ENCODE measurements around the gene GXYLT1.
"Not testable (repeated sequence)": the region's sequence is repeated elsewhere in the genome, so short reads cannot be mapped to it uniquely, and the experiment has no call there.

GXYLT1 gene

GRCh38 chr12:42144408-42145196 is at the start of gene GXYLT1:
GXYLT1 (minus strand) TSS chr12:42144874; CDS start chr12:42144646, 228 bp downstream.
- DNase-seq, result peak; percentile 96

- no peak for DNase-seq
These were observed 48.0 kb upstream of the GXYLT1 start for GRCh38 chr12:42192686-42193085.

- DNase-seq, result no peak
These were observed 47.6 kb upstream of the GXYLT1 start for GRCh38 chr12:42192258-42192657.

- no peak for DNase-seq
These were observed 45.7 kb upstream of the GXYLT1 start for GRCh38 chr12:42190376-42190775.

GRCh38 chr12:42188275-42188674 is 43.6 kb upstream of the GXYLT1 start:
- DNase-seq, result not testable (repeated sequence)

GRCh38 chr12:42187799-42188198 is 43.1 kb upstream of the GXYLT1 start:
- DNase-seq, result no peak

GRCh38 chr12:42186793-42187192 is 42.1 kb upstream of the GXYLT1 start:
- no peak for DNase-seq

- no peak for DNase-seq
These were observed 37.7 kb upstream of the GXYLT1 start for GRCh38 chr12:42182394-42182793.

GRCh38 chr12:42180990-42181596 is 36.4 kb upstream of the GXYLT1 start:
- DNase-seq, result no peak

GRCh38 chr12:42178101-42178500 is 33.4 kb upstream of the GXYLT1 start:
- DNase-seq, result no peak

GRCh38 chr12:42174978-42175377 is 30.3 kb upstream of the GXYLT1 start:
- DNase-seq, result no peak

GRCh38 chr12:42173961-42174521 is 29.4 kb upstream of the GXYLT1 start:
- no peak for DNase-seq

GRCh38 chr12:42172441-42173210 is 28.0 kb upstream of the GXYLT1 start:
- no peak for DNase-seq

- DNase-seq, result no peak
These were observed 23.0 kb upstream of the GXYLT1 start for GRCh38 chr12:42167711-42168110.

GRCh38 chr12:42166501-42166900 is 21.8 kb upstream of the GXYLT1 start:
- no peak for DNase-seq

- no peak for DNase-seq
These were observed 19.2 kb upstream of the GXYLT1 start for GRCh38 chr12:42163913-42164312.

GRCh38 chr12:42162965-42163364 is 18.3 kb upstream of the GXYLT1 start:
- no peak for DNase-seq

GRCh38 chr12:42162193-42162592 is 17.5 kb upstream of the GXYLT1 start:
- DNase-seq, result no peak

GRCh38 chr12:42161529-42161928 is 16.9 kb upstream of the GXYLT1 start:
- DNase-seq, result no peak

GRCh38 chr12:42156232-42156631 is 11.6 kb upstream of the GXYLT1 start:
- DNase-seq, result no peak

GRCh38 chr12:42145552-42146215 is 1.0 kb upstream of the GXYLT1 start:
- DNase-seq, result no peak

- no peak for DNase-seq
These were observed 499 bp upstream of the GXYLT1 start for GRCh38 chr12:42145197-42145549.

GRCh38 chr12:42144158-42144407 is 591 bp downstream of the GXYLT1 start:
- DNase-seq, result no peak
